ENCODE measurements around the gene GDPD5.

Gene GDPD5

GRCh38 chr11:75408957-75409219 lies 116.9 kb downstream of the GDPD5 start:
- Histone ChIP-seq H4K8ac (ENCODE audit: low read length) (no peak overlapping the region), H3K4me1 (ENCODE audit: control insufficient read depth, insufficient read depth, low read depth, low read length) (peaks cover 7% of the 10 kb centered on the region), H3K4me3 (ENCODE audit: insufficient read depth in 1 of 2, low read depth in 1 of 2, low read length in 2 of 2) (no peak overlapping the region), H3K79me1 (replicated peaks; ENCODE audit: low read length, poor library complexity, severe bottlenecking) (peaks cover 15% of the 10 kb centered on the region), H3K18ac (ENCODE audit: low read depth in 1 of 2, low read length in 2 of 2) (no peak overlapping the region), H2BK12ac (ENCODE audit: low read length in 2 of 2) (no peak overlapping the region), H3K36me3 (ENCODE audit: control insufficient read depth in 1 of 2, insufficient read depth in 2 of 2, low read depth in 1 of 2, low read length in 2 of 2) (peaks cover 50 to 68% of the 10 kb centered on the region in 2 experiments), H3K27me3 (ENCODE audit: control insufficient read depth in 1 of 2, insufficient read depth in 1 of 2, low read length in 2 of 2) (no peaks in the 10 kb centered on the region), H3K27ac (ENCODE audit: low read length, poor library complexity, severe bottlenecking) (no peak overlapping the region), H3K14ac (ENCODE audit: low read length in 2 of 2) (no peak overlapping the region), H3K4me2 (ENCODE audit: low read length, poor library complexity, severe bottlenecking) (no peak overlapping the region), H4K91ac (ENCODE audit: low read length) (no peak overlapping the region), H3K9me3 (ENCODE audit: control insufficient read depth, low read length) (no peaks in the 10 kb centered on the region), H2AFZ (ENCODE audit: low read depth, low read length) (no peak overlapping the region), H3K23ac (ENCODE audit: low read length in 2 of 2) (no peak overlapping the region), H2BK15ac (ENCODE audit: low read depth, poor library complexity, severe bottlenecking) (no peak overlapping the region), H3K9ac (ENCODE audit: low read length) (no peak overlapping the region), H2AK5ac (ENCODE audit: low read length, severe bottlenecking) (no peak overlapping the region), H2BK5ac (ENCODE audit: low read depth, low read length, poor library complexity, severe bottlenecking) (no peak overlapping the region), H3K4ac (ENCODE audit: low read depth in 1 of 2, low read length in 2 of 2) (no peak overlapping the region), H2BK120ac (ENCODE audit: low read depth, low read length) (no peak overlapping the region)
- DNase-seq: no peak
- no CpG with 5 or more reads among the region's 2 CpGs for WGBS

- Histone ChIP-seq H2BK15ac (ENCODE audit: low read depth, poor library complexity, severe bottlenecking) (no peak overlapping the region), H3K4me3 (ENCODE audit: insufficient read depth in 1 of 2, low read depth in 1 of 2, low read length in 2 of 2) (no peak overlapping the region), H3K4me1 (ENCODE audit: control insufficient read depth, insufficient read depth, low read depth, low read length) (peaks cover 16% of the 10 kb centered on the region), H3K23ac (ENCODE audit: low read length in 2 of 2) (no peak overlapping the region), H3K36me3 (ENCODE audit: control insufficient read depth in 1 of 2, insufficient read depth in 2 of 2, low read depth in 1 of 2, low read length in 2 of 2) (peaks cover 39 to 73% of the 10 kb centered on the region in 2 experiments), H3K18ac (ENCODE audit: low read depth in 1 of 2, low read length in 2 of 2) (no peak overlapping the region), H3K9me3 (ENCODE audit: control insufficient read depth, low read length) (no peaks in the 10 kb centered on the region), H4K8ac (ENCODE audit: low read length) (no peak overlapping the region), H3K79me1 (replicated peaks; ENCODE audit: low read length, poor library complexity, severe bottlenecking) (peaks cover 3% of the 10 kb centered on the region), H3K4ac (ENCODE audit: low read depth in 1 of 2, low read length in 2 of 2) (no peak overlapping the region), H2BK120ac (ENCODE audit: low read depth, low read length) (no peak overlapping the region), H2BK12ac (ENCODE audit: low read length in 2 of 2) (no peak overlapping the region), H2AK5ac (ENCODE audit: low read length, severe bottlenecking) (no peak overlapping the region), H3K4me2 (ENCODE audit: low read length, poor library complexity, severe bottlenecking) (no peak overlapping the region), H3K27ac (ENCODE audit: low read length, poor library complexity, severe bottlenecking) (peak overlapping the region; percentile 3), H3K9ac (ENCODE audit: low read length) (peak overlapping the region; percentile 97), H2AFZ (ENCODE audit: low read depth, low read length) (no peak overlapping the region), H3K27me3 (ENCODE audit: control insufficient read depth in 1 of 2, insufficient read depth in 1 of 2, low read length in 2 of 2) (no peaks in the 10 kb centered on the region), H4K91ac (ENCODE audit: low read length) (no peak overlapping the region), H2BK5ac (ENCODE audit: low read depth, low read length, poor library complexity, severe bottlenecking) (no peak overlapping the region), H3K14ac (ENCODE audit: low read length in 2 of 2) (no peak overlapping the region)
- WGBS: no CpG with 5 or more reads among the region's 1 CpG
- no peak for DNase-seq
These were observed 119.4 kb downstream of the GDPD5 start for GRCh38 chr11:75406338-75406777.

GRCh38 chr11:75403983-75404658 lies 121.6 kb downstream of the GDPD5 start:
- no peak overlapping the region for H4K8ac ChIP-seq (ENCODE audit: low read length)
- no peaks in the 10 kb centered on the region for H3K9me3 ChIP-seq (ENCODE audit: control insufficient read depth, low read length)
- H3K14ac ChIP-seq (ENCODE audit: low read length in 2 of 2): no peak overlapping the region
- no peak overlapping the region for H3K27ac ChIP-seq (ENCODE audit: low read length, poor library complexity, severe bottlenecking)
- peaks cover 3% of the 10 kb centered on the region for H3K79me1 ChIP-seq (replicated peaks; ENCODE audit: low read length, poor library complexity, severe bottlenecking)
- DNase-seq: no peak
- peak overlapping the region in 1 of 2 experiments; percentile 6 for H2BK12ac ChIP-seq (ENCODE audit: low read length in 2 of 2)
- H2AK5ac ChIP-seq (ENCODE audit: low read length, severe bottlenecking): no peak overlapping the region
- WGBS: 85% methylated on average over 15 of the region's 15 CpGs
- no peak overlapping the region for H2BK15ac ChIP-seq (ENCODE audit: low read depth, poor library complexity, severe bottlenecking)
- H3K4me2 ChIP-seq (ENCODE audit: low read length, poor library complexity, severe bottlenecking): no peak overlapping the region
- H3K18ac ChIP-seq (ENCODE audit: low read depth in 1 of 2, low read length in 2 of 2): no peak overlapping the region
- peak overlapping the region; percentile 97 for H3K9ac ChIP-seq (ENCODE audit: low read length)
- no peaks in the 10 kb centered on the region for H3K27me3 ChIP-seq (ENCODE audit: control insufficient read depth in 1 of 2, insufficient read depth in 1 of 2, low read length in 2 of 2)
- no peak overlapping the region for H2BK5ac ChIP-seq (ENCODE audit: low read depth, low read length, poor library complexity, severe bottlenecking)
- H4K91ac ChIP-seq (ENCODE audit: low read length): no peak overlapping the region
- H3K4ac ChIP-seq (ENCODE audit: low read depth in 1 of 2, low read length in 2 of 2): no peak overlapping the region
- H3K4me1 ChIP-seq (ENCODE audit: control insufficient read depth, insufficient read depth, low read depth, low read length): peaks cover 16% of the 10 kb centered on the region
- H3K23ac ChIP-seq (ENCODE audit: low read length in 2 of 2): peak overlapping the region in 1 of 2 experiments; percentile 46
- H2BK120ac ChIP-seq (ENCODE audit: low read depth, low read length): no peak overlapping the region
- H3K4me3 ChIP-seq (ENCODE audit: insufficient read depth in 1 of 2, low read depth in 1 of 2, low read length in 2 of 2): no peak overlapping the region
- no peak overlapping the region for H2AFZ ChIP-seq (ENCODE audit: low read depth, low read length)
- H3K36me3 ChIP-seq (ENCODE audit: control insufficient read depth in 1 of 2, insufficient read depth in 2 of 2, low read depth in 1 of 2, low read length in 2 of 2): peaks cover 43 to 77% of the 10 kb centered on the region in 2 experiments

- no peak overlapping the region for H3K4me3 ChIP-seq (ENCODE audit: insufficient read depth in 1 of 2, low read depth in 1 of 2, low read length in 2 of 2)
- H3K4me2 ChIP-seq (ENCODE audit: low read length, poor library complexity, severe bottlenecking): no peak overlapping the region
These were observed 122.7 kb downstream of the GDPD5 start for GRCh38 chr11:75403037-75403436.

More at GRCh38 chr11:75403037-75403436, 122.7 kb downstream of the GDPD5 start:
- H2BK12ac ChIP-seq (ENCODE audit: low read length in 2 of 2): no peak overlapping the region
- H3K14ac ChIP-seq (ENCODE audit: low read length in 2 of 2): no peak overlapping the region
- H3K9me3 ChIP-seq (ENCODE audit: control insufficient read depth, low read length): no peaks in the 10 kb centered on the region
- DNase-seq: no peak
- no peak overlapping the region for H2AK5ac ChIP-seq (ENCODE audit: low read length, severe bottlenecking)
- no peak overlapping the region for H4K91ac ChIP-seq (ENCODE audit: low read length)
- H2BK5ac ChIP-seq (ENCODE audit: low read depth, low read length, poor library complexity, severe bottlenecking): no peak overlapping the region
- H3K4me1 ChIP-seq (ENCODE audit: control insufficient read depth, insufficient read depth, low read depth, low read length): peaks cover 16% of the 10 kb centered on the region
- H3K27ac ChIP-seq (ENCODE audit: low read length, poor library complexity, severe bottlenecking): no peak overlapping the region
- H3K79me1 ChIP-seq (replicated peaks; ENCODE audit: low read length, poor library complexity, severe bottlenecking): no peaks in the 10 kb centered on the region
- H2BK120ac ChIP-seq (ENCODE audit: low read depth, low read length): no peak overlapping the region
- 93% methylated on average over 1 of the region's 1 CpG for WGBS
- no peak overlapping the region for H2BK15ac ChIP-seq (ENCODE audit: low read depth, poor library complexity, severe bottlenecking)
- H3K36me3 ChIP-seq (ENCODE audit: control insufficient read depth in 1 of 2, insufficient read depth in 2 of 2, low read depth in 1 of 2, low read length in 2 of 2): peaks cover 40 to 68% of the 10 kb centered on the region in 2 experiments
- no peaks in the 10 kb centered on the region for H3K27me3 ChIP-seq (ENCODE audit: control insufficient read depth in 1 of 2, insufficient read depth in 1 of 2, low read length in 2 of 2)
- no peak overlapping the region for H3K18ac ChIP-seq (ENCODE audit: low read depth in 1 of 2, low read length in 2 of 2)
- no peak overlapping the region for H3K4ac ChIP-seq (ENCODE audit: low read depth in 1 of 2, low read length in 2 of 2)
- H4K8ac ChIP-seq (ENCODE audit: low read length): no peak overlapping the region
- H3K23ac ChIP-seq (ENCODE audit: low read length in 2 of 2): no peak overlapping the region
- no peak overlapping the region for H2AFZ ChIP-seq (ENCODE audit: low read depth, low read length)
- peak overlapping the region; percentile 97 for H3K9ac ChIP-seq (ENCODE audit: low read length)
